ENCODE results near the gene FOXL2NB.

The FOXL2NB gene

DNA sequence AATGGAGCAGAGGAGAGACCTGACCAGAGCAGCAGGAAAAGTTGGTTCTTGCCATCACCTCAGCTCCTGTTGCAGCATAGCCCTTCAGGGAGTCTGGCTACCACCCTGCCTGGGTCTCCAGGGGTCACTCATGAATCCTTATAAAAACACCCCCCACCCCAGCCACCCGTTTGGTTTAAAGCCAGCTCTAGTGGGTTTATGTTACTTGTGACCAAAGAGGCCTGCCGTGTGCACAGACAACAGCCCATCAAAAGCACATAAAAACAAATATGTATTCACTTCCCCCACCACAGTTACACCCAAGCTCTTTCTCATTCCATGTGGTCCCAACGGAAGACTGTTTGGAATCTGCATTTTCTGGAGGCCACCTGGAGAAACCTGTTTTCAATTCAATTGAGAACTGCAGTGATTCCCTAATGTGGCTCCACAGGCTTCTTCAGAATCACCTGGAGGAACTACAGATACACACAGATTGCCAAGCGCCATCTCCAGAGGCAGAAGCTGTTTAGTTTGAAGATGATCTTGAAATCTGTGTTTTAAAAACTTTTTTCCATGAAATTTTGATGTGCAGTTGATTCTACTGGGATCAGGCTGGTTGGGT, 13.8 kb upstream of the FOXL2NB start:
- no peak for DNase-seq

DNA sequence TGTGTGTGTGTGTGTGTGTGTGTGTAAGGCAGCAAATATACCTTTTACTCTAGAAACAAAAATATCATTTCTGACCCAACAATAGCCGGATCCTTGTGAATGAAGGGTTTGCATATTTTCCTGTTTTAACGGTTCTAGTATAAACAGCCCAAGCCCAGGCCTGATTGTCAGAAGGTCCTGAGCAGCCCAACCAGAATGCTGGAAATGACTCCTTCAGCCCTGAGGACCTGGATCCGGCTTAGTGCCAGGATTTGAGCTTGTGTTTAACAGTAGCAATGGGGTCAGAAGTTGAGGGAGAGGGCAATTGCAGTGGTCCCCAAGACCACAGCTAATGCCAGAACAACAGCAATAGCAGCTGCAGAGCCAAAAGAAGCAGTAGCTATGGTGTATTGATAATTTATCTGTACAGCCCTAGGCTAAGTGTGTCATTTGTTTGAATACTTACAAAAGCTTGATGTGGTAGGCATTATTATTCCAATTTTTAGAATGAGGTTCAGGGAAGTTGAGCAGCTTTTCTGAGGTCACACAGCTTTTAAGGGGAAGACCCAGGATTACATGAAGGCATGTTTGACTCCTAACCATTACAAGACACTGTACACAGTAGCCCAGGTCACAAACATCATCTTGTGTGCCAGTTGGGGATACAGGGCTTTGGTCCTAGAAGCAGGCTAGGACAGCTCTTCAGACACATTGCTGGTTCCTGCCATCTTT, 12.9 kb upstream of the FOXL2NB start:
- DNase-seq: no peak

DNA sequence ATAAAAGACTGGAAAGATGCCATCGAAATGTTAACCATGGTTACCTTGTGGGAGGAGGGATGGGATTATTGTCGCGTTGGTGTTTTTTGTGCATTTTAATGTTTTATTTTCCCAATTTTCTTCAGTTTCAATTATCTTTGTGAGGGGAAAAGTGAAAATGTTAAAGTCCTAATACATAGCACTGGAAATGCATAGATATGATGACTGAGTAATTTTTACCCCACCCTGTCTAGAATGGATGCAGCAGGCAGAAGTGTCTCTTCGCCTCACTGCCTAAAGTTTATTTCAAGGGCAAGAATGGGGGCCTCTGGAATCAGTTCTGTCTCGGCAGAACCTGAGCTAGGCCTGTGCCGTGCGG, 11.5 kb upstream of the FOXL2NB start:
- DNase-seq: peak; percentile 11

DNA sequence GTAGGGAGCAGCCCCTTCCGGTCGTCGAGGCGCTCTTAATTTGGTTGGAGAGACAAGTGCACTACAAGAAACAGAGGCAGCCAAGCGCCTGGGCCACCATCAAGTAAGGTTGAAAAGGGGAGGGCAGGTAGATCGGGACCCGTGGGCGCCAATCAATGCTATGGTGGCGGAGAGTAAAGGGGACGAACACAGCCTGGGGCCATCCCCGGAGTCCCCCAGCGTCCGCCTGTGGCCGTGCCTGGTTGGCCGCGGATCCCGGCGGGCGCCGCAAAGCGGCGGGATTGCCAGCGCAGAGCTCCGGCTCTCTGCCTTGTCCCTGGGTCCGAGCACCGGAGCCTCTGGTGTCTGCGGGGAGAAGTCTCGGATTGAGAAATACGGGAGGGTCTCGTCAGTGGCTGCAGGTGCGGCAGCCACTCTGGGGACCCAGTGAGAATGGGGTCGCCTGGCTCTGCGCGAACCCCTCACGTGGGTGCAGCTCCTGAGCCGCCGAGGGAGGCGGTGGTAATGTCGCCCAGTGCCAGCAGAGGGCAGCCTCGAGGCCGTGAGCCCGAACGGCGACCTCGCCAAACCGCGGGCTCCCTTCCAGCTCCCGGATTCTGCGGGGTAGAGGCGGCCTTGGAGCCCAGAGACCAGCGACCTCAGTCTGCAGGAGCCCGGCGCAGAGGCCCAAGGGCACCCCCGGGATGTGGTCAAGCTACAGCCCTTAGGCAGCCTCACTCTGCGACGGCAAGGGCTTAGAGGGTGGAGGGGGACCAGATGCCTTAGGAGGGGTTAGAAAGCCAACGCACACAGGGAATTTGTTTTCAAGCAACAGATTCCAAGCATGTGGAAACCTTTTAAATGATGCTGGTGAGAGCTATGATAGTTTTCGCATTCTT, 10.9 kb upstream of the FOXL2NB start:
- DNase-seq: peak; percentile 61

DNA sequence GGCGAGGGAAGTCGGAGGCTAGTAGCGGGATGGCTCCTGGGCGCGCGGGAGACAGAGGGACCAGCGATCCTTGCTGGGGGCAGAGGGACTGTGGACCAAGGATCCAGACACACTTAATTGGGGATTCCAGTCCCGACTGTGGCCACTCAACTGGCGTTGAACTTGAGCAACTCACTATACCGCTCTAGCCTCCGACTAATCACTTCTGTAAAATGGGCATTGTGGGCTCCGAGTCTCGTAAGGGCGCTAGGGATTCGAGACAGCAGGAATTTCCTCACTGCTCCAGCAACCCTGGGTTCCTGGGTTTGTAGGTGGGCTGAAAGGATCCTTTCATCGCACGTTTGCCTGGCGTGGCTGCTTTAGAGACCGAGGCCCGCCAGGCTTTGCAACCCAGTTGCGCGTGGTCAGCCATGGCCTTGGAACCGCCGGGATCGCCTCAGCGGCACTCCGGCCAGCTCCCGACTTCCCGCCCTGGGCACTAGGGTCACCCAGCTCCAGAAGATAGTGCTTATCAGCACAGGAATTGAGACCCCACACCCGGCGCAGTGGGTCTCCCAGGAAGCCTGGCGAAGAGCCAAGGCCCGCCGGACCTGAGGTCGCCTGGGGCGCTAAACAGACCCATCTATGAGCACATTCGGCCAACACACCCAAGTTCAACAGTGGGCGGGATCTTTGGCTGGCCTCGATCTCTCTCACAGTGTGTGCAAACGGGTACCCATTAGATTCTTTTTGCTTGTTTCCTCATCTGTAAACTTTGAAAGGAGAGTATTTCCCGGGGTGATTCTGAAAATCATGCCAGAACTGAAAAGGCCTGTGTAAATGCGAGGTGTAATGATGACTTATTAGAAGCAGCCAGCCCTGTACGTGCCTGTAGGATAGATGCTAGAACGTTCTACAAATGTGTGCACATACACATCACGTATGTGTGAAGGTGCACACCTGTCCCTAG, 10.0 kb upstream of the FOXL2NB start:
- no peak for DNase-seq

DNA sequence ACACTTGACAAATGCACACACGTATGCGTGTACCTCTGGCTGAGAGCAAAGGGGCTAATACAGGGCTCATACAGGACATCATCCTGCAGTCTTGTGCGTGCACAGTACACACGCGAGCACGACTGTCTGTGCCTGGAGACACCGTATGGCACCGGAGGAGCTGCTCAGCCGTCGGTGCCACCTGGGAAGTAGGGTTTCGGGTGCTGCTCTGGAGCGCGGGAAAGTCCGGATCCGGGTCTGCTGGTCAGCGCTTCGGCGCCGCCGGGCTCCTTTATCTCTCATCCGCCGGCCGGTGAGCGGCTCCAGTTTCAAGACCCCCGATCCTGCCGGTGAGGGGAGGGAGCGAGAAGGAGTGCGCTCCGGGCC, 9.3 kb upstream of the FOXL2NB start:
- no peak for DNase-seq

DNA sequence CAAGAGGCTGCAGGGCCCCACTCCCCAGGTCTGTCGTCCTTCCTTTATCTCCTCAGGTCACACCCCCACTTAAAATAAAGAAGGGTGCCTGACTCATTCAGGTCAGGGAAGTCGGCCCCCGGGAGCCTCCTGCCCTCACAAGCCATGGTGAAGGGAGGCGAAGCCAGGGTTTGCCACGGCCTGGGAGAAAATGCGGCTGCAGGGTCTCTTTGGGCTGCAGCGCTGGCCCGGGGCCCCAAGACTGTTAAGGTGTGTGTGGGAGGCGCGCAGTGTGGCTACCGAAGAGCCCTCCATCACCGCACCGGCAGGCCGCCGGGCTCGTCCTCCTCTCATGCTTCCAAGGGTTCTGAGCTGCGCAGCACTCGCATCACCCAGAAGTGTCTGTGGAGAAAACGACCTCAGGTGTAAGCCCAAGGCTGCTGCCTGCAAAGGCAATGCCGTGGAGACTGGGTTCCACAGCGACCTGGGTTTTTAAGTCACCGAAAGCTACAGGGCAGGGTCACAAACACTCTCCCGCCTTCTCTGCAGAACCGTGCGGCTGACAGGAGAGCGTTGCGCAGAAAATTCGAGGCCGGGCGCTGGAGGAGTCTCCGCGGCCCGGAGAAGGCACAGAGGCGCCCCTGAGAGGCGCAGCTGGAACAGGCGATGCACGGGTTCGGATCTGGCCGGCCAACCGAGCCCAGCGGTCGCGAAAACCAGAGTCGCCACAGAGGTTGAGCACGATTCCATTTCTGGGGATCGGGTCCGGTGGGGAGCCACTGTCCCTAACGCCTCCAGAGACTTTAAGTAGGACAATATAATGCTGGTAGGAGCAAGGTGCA, 8.8 kb upstream of the FOXL2NB start:
- DNase-seq: no peak

DNA sequence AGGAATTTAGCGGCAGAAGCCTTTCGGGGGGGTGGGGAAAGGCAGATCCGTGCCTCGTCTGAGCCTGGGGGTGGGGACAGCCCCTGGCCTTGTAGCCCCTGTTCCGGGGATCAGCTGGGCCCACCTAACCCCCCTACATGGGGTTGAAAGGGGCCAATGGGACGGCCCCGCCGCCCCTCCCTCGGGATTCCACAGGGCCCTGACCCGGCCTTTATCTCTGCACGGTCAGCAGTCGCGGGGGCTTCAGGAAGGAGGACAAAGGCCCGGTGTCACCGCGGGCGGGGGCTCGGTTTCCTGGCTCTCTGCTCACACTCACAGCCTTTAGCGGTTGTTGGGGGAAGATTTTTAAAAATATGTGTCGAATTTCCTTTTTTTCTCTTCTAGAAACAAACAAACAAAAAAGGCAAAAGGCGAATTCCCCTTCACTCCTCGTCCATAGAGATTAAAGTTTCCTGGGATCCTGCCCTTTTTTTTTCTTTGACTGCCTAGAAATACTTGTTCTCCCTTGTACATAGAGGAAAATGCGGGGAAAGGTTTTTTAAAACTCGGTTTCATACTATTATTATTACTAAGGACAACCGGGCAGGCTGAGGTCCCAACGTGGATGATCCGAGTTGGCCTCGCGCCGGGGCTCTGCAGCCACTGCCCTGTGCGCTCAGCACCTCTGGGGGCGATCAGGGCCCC, 8.0 kb upstream of the FOXL2NB start:
- no peak for DNase-seq

DNA sequence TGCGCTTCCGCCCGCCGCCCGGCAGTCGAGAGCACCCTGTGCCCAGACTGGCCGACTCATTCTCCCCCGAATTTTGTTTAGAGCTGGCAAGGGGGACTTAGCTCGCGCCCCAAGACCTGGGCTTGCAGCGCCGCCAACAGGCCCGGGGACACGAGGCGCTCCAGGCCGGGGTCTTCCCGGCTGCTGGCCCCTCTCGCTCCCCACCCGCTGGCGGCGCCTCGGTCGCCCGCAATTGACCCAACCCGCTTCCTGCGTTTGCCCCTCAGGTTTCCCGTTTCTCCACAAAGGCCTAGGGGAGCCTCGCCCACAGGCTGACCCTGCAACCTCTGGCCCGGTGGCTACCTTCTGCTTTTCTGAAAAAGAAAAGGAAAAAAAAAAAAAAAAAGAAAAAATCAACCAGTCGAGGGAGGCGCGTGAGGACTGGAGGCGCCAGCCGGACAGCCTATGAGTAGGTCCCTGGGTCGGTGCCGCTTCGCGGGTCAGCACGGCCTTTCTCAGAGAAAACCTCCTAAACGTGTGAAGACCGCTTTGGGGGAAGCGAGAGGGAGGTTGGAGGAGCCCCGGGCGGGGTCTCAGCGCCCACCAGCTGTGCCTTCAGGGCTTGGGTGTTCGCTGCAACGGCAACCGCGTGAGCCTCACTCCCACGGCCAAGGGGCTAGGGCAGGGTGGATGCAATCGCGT, 7.3 kb upstream of the FOXL2NB start:
- DNase-seq: no peak

DNA sequence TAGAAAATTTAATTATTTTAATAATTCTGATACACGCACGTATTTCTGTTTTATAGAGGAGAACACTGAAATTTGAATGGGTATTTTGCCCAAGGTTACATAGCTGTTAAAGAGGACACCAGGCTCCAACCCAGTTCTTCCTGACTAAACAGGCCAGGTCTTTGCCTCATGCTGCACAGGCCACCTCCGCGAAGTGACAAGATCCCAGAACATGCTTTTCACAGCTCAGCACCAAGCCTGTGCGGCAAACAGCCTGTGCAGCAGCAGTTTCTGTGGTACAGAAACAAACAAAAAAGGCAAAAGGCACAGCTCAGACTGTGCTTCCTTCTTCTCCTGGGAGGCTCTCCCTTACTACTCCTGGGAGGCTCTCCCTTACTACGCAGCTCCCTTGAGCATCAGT, 6.6 kb upstream of the FOXL2NB start:
- DNase-seq: no peak

DNA sequence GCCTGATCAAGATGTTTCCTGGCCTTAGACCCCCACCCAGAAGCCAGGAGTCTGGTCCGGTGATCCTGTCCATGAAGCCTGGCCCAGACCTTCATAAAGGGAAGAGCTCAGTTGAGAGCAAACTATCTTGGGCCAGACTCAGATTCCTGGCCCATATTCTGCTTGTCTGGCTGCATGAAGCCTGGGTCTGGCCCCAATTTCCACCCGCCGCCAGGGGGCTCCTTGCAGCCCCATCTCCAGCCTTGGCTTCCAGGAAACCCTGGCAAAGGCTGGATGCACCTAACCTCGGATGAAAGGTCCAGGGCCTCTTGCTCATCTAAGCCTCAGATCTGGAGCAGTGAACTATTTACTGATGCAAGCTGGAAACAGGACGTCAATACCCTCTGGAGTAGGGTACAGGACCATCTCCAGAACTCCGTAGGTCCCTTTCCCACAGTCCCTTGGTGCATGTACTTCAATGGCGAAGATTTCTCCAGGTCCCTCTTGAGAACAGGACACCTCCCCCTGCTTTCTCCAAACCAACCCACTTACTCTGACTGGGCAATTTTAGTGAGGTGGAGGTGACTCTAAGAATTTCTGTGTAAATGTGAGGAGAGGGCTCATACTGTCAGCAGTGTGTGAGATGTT, 5.6 kb upstream of the FOXL2NB start:
- DNase-seq: peak; percentile 7

DNA sequence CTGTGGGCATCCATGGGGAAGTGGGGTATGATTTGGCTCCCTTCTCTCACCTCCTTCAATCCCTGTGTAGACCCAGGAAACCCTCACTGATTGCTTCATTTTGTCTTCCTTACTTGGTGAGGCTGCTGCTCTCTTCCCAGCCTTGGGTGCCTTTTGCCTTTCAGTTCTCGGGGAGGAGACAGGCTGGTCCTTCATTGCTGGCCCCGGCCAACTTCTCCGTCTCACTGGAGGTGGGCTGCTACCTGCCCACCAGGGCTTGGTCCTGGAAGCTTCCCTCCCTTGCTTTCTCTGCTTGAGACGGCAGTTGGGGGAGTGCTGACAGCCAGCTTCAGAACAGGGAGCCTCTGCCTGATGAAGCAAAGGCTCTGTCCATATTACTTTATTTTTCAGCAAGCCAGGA, 4.7 kb upstream of the FOXL2NB start:
- DNase-seq: no peak

DNA sequence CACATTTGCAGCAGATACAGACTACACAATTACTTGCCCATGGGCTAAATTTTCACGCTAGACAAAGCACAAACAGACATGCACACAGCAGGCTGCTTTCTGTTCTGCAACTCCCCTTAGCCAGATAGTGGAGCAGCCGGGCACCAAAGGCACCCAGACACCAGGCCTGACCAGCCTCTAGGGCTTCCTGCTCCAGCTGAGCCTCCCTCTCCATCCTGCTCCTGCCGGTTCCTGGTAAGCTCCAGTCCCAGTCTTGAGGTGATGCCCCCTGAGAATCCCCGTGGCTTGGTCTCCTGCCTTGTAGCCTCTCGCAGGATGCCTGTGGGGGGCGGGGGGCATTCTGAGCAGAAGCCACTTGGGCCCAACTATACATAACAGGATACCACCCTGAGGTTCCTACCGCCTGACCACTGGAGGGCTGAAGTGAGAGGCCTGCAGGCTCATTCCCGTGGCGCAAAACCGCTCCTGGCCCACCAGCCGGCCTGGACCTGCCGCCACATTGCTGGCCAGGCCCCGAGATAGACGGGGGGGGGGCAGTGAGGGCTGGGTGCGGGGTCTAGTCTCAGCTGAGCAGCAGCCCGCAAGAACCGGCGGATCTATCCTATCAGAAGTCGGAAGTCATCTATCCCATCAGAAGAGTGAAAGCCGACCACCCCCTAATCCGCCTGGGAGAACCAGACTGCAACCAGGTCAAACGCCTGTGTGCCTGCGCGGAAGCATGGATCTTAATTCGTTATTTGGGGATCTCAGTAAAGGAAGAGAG, 4.0 kb upstream of the FOXL2NB start:
- no peak for DNase-seq

DNA sequence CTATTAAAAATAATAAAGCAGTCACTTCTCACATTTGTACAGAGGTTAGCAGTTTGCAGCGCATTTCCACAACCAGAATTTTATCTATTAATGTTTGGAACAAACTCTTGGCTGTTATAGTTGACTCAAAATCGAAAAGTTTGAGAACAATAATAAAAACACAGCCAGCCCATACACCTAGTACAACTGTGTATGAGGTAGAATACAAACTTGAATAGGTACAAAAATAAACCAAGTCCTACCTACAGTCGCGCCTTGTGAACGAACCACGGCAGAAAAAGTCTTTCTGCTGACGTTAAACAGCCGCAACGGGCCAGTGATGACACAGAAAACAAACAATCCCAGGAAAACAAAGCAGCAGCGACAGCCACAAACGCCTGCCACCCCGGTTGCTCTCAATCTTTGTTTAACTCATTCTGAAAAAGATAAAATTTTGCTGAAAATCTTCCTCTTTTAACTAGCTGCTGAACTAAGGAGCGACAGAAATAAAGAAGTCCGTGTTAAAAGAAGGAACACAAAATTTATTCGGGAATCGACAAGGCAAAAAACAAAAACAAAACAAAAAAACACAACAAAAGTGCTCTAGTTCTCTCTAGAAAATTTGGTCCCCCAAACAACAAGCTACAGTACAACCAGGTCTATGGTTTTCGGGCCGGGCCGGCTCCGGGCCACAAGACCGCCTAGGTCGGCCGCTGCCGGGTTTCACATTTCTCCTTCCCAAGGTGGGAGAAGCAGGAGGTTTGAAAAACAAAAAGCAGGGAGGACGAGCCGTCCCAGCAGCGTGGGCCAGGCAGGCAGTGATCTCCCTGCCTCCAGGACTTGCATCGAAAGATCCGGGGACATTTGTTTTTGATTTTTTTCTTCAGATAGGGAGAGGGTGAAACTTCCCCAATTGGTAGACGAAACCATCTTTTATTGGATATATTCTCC, 3.0 kb upstream of the FOXL2NB start:
- DNase-seq: no peak

DNA sequence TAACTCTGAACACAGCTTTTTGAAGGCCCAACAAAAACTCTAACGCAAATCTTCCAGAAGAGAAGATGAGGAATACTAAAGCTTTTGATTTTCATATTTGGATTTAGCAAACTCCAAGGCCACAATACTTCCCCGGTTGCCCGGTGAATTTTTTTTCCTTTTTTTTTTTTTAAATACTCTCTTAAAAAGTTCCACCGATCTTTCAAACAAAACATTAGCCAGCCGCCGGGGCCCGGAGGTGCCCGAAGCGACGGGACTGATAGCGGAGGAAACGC, 2.4 kb upstream of the FOXL2NB start:
- no peak for DNase-seq

DNA sequence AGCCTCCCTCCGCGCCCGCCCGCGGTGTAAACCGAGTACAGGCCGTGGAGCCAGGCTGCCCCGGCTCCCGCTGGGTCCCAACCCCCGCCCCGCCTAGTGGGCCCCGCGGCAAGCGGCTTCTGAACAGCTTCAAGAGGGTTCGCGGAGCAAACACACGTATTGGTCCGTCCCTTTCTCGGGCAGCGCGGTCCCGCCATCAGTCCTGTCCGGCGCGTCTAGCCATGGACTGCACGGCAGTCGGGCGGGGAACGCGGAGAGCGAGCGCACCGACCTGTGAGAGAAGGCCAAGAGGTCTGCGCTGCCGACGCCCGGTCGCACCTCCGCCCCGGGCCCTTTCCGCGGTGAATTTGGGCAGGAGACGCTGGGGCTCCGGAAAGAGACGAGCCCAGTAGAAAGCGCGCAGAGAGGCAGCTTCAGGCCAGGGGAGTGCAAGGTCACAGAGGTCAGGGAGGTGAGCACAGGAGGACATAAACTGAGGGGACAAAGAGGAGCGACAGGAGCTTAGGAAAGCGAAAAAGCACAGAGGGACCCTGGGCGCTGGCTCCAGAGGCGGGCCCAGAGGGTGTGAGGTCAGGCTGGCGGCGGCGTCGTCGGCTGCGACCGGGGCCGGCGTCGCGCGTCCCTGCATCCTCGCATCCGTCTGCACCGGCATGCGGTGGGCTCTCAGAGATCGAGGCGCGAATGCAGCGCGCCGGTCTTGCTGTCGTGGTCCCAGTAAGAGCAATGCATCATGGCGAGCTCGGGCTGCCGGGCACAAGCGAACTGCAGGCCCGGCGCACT, 1.9 kb upstream of the FOXL2NB start:
- DNase-seq: no peak

DNA sequence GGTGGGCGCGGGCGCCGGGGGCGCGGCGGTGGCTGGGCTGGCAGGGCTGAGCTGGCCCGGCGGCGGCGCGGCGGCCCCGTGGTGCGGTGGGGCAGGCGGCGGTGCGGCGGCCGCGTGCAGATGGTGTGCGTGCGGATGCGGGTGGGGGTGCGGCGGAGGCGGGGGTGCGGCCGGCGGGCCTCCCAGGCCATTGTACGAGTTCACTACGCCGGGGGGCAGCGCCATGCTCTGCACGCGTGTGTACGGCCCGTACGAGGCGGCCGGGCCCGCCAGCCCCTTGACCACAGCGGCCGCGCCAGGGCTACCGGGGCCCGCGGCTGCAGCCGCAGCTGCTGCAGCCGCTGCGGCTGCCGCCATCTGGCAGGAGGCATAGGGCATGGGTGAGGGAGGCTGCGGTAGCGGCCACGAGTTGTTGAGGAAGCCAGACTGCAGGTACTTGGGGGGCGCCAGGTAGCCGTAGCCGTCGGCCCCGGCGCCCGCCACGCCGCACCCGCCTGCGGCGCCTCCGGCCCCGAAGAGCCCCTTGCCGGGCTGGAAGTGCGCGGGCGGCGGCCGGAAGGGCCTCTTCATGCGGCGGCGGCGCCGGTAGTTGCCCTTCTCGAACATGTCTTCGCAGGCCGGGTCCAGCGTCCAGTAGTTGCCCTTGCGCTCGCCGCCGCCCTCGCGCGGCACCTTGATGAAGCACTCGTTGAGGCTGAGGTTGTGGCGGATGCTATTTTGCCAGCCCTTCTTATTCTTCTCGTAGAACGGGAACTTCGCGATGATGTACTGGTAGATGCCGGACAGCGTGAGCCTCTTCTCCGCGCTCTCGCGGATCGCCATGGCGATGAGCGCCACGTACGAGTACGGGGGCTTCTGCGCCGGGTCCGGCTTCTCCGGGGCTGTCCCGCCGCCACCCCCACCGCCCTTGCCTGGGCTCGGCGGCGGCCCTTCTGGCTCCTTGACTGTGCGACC, 1.0 kb upstream of the FOXL2NB start:
- no peak for DNase-seq

Data from NCI-H1694 (cell line).